H1 (cell line): ENCODE measurements around the gene SKIC8. TPM values are rescaled to one million over a fixed set of nuclear protein-coding genes. Genes with fewer than 3 reads are reported as not detected.

Experiments used
- CTCF ChIA-PET: fragments of 300-600 bp; sonication (Branson Sonifier 250); formaldehyde crosslinking; loops from one replicate; lab custom pipeline; 2021; ENCODE audit not compliant: partially characterized antibody; lab: Charles Lee
- POLR2A ChIA-PET: fragments of 300-600 bp; sonication (Branson Sonifier 250); formaldehyde crosslinking; loops from one replicate; lab custom pipeline; 2021; ENCODE audit warnings: inconsistent platforms; ENCODE audit not compliant: partially characterized antibody; lab: Charles Lee
- DNase-seq, 2 experiments: peaks; one replicate each; pipeline versions ENCODE4 v3.0.0 to v3.0.0-alpha.2; 2010 to 2022; ENCODE audit warnings: low spot score in 2 of 2, low read depth in 1 of 2, mixed read lengths in 1 of 2
- FAIRE-seq: peaks from 2 replicates; lab custom pipeline; 2011; peaks lifted over from hg19 to GRCh38; lab: Jason Lieb, UNC
- H2AFZ ChIP-seq: 2 replicates; pipeline ENCODE4 v1.8.1; 2012; ENCODE audit warnings: low read length, inconsistent platforms
- H2AK5ac ChIP-seq: 2 replicates; pipeline ENCODE4 v1.6.1; 2013; ENCODE audit warnings: low read depth, low read length
- H2BK120ac ChIP-seq: replicated peaks from 2 replicates; pipeline ENCODE3; 2013; ENCODE audit warnings: low read depth, low read length, inconsistent platforms
- H2BK12ac ChIP-seq: 2 replicates; pipeline ENCODE4 v1.6.1; 2013; ENCODE audit warnings: low read depth, low read length
- H2BK15ac ChIP-seq: 2 replicates; pipeline ENCODE4 v1.6.1; 2013; ENCODE audit warnings: low read length
- H2BK20ac ChIP-seq: 2 replicates; pipeline ENCODE4 v1.6.1; 2013; ENCODE audit warnings: low read length
- H2BK5ac ChIP-seq: 2 replicates; pipeline ENCODE4 v1.6.1; 2013; ENCODE audit warnings: low read depth, low read length
- H3K14ac ChIP-seq: 2 replicates; pipeline ENCODE4 v1.6.1; 2013; ENCODE audit warnings: inconsistent platforms; ENCODE audit not compliant: insufficient read length
- H3K18ac ChIP-seq: 2 replicates; pipeline ENCODE4 v1.6.1; 2013; ENCODE audit warnings: low read length; ENCODE audit errors: extremely low read depth
- H3K23ac ChIP-seq: 2 replicates; pipeline ENCODE4 v1.6.1; 2013; ENCODE audit warnings: inconsistent platforms; ENCODE audit not compliant: insufficient read length
- H3K23me2 ChIP-seq: 2 replicates; pipeline ENCODE4 v1.6.1; 2013; ENCODE audit warnings: low read depth, low read length
- H3K27ac ChIP-seq: 2 replicates; pipeline ENCODE4 v1.6.1; 2011; ENCODE audit warnings: low read depth, low read length, inconsistent platforms
- H3K27me3 ChIP-seq, 4 experiments: replicated peaks in 1 of 4; 1 replicate in 1 of 4; 2 replicates in 3 of 4; pipeline versions ENCODE4 v1.6.1 to v1.8.1; 2011 to 2013; ENCODE audit warnings: low read length in 3 of 4, mild to moderate bottlenecking in 3 of 4, inconsistent platforms in 2 of 4, mixed read lengths in 2 of 4, moderate library complexity in 1 of 4; ENCODE audit not compliant: control insufficient read depth in 3 of 4, insufficient read depth in 3 of 4; ENCODE audit errors: extremely low read depth in 1 of 4
- H3K36me3 ChIP-seq, 4 experiments: 2 replicates each; pipeline versions ENCODE4 v1.6.1 to v1.8.1; 2011 to 2013; ENCODE audit warnings: mild to moderate bottlenecking in 4 of 4, low read length in 3 of 4, moderate library complexity in 2 of 4, control low read depth in 1 of 4, inconsistent platforms in 1 of 4; ENCODE audit not compliant: insufficient read depth in 4 of 4, control insufficient read depth in 2 of 4
- H3K4ac ChIP-seq: replicated peaks from 2 replicates; pipeline ENCODE3; 2013; ENCODE audit warnings: low read length, low read depth, mixed read lengths, inconsistent platforms; ENCODE audit not compliant: insufficient read length
- H3K4me1 ChIP-seq, 4 experiments: replicated peaks in 1 of 4; 1 replicate in 1 of 4; 2 replicates in 3 of 4; pipeline versions ENCODE4 v1.6.1 to v1.8.1; 2011 to 2013; ENCODE audit warnings: low read length in 3 of 4, inconsistent platforms in 2 of 4, mixed read lengths in 1 of 4; ENCODE audit not compliant: insufficient read depth in 4 of 4, control insufficient read depth in 3 of 4
- H3K4me2 ChIP-seq, 2 experiments: 2 replicates each; pipeline versions ENCODE4 v1.6.1 to v1.8.1; 2011 to 2013; ENCODE audit warnings: low read depth in 2 of 2, low read length in 2 of 2, control low read depth in 1 of 2, inconsistent platforms in 1 of 2, mild to moderate bottlenecking in 1 of 2; ENCODE audit not compliant: insufficient read depth in 1 of 2
- H3K4me3 ChIP-seq, 4 experiments: fragments of 200-600, 300-600 bp in 1 of 4; sonication (generic), shearing (Covaris generic), sonication (Bioruptor Twin) in 1 of 4; 2 replicates each; pipeline versions ENCODE4 v1.5.1 to v1.8.1; 2011 to 2016; ENCODE audit warnings: low read length in 4 of 4, low read depth in 3 of 4, control low read depth in 2 of 4, inconsistent platforms in 2 of 4, mild to moderate bottlenecking in 2 of 4, mixed read lengths in 1 of 4, moderate library complexity in 1 of 4; ENCODE audit not compliant: insufficient read depth in 2 of 4; ENCODE audit errors: extremely low read depth in 1 of 4
- H3K56ac ChIP-seq: replicated peaks from 2 replicates; pipeline ENCODE3; 2013; ENCODE audit warnings: low read depth, mild to moderate bottlenecking, mixed read lengths, low read length, inconsistent platforms; ENCODE audit not compliant: insufficient read length
- H3K79me1 ChIP-seq: 2 replicates; pipeline ENCODE4 v1.6.1; 2013; ENCODE audit warnings: low read depth, low read length, control low read depth
- H3K79me2 ChIP-seq, 2 experiments: 2 replicates each; pipeline versions ENCODE4 v1.6.1 to v1.8.1; 2012 to 2013; ENCODE audit warnings: low read length in 2 of 2, mild to moderate bottlenecking in 2 of 2, inconsistent platforms in 1 of 2; ENCODE audit not compliant: insufficient read depth in 2 of 2, control insufficient read depth in 1 of 2
- H3K9ac ChIP-seq, 4 experiments: replicated peaks in 1 of 4; 1 replicate in 1 of 4; 2 replicates in 3 of 4; pipeline versions ENCODE4 v1.6.1 to v1.8.1; 2011 to 2013; ENCODE audit warnings: low read depth in 3 of 4, low read length in 3 of 4, control low read depth in 2 of 4, mild to moderate bottlenecking in 2 of 4, moderate library complexity in 2 of 4, inconsistent platforms in 1 of 4; ENCODE audit errors: extremely low read depth in 1 of 4
- H3K9me3 ChIP-seq, 2 experiments: 2 replicates each; pipeline versions ENCODE4 v1.6.1 to v1.8.1; 2012 to 2013; ENCODE audit warnings: mild to moderate bottlenecking in 2 of 2, moderate library complexity in 2 of 2, control low read depth in 1 of 2, inconsistent platforms in 1 of 2, low read depth in 1 of 2, low read length in 1 of 2, mixed read lengths in 1 of 2; ENCODE audit not compliant: insufficient read depth in 2 of 2
- H4K20me1 ChIP-seq, 2 experiments: replicated peaks in 1 of 2; 2 replicates each; pipeline versions ENCODE3 to v1.8.1; 2011 to 2013; ENCODE audit warnings: inconsistent platforms in 2 of 2, low read length in 2 of 2, mild to moderate bottlenecking in 1 of 2; ENCODE audit not compliant: insufficient read depth in 2 of 2, control insufficient read depth in 1 of 2
- H4K5ac ChIP-seq: 2 replicates; pipeline ENCODE4 v1.6.1; 2013; ENCODE audit warnings: low read length, low read depth, mixed read lengths, inconsistent platforms; ENCODE audit not compliant: insufficient read length
- H4K8ac ChIP-seq: 2 replicates; pipeline ENCODE4 v1.8.0; 2013; ENCODE audit warnings: mild to moderate bottlenecking, moderate library complexity, low read length, inconsistent platforms; ENCODE audit not compliant: insufficient read depth; ENCODE audit errors: extremely low read depth
- H4K91ac ChIP-seq: replicated peaks from 2 replicates; pipeline ENCODE3; 2013; ENCODE audit warnings: low read length, mixed read lengths, inconsistent platforms; ENCODE audit not compliant: insufficient read length
- EGR1 ChIP-seq: IDR thresholded peaks from 2 replicates; pipeline ENCODE4 v1.6.1; 2011; ENCODE audit warnings: low read depth, low read length, borderline replicate concordance
- EP300 ChIP-seq, 2 experiments: IDR thresholded peaks; 1 replicate in 1 of 2; 2 replicates in 1 of 2; pipeline ENCODE4 v1.6.1; 2011 to 2012; ENCODE audit warnings: low read depth in 2 of 2, low read length in 2 of 2, mild to moderate bottlenecking in 2 of 2, borderline replicate concordance in 1 of 2, inconsistent platforms in 1 of 2, moderate library complexity in 1 of 2
- JUN ChIP-seq: IDR thresholded peaks from 2 replicates; pipeline ENCODE4 v1.6.1; 2011; ENCODE audit warnings: low read depth, mild to moderate bottlenecking, improper control_type of control experiment, low read length
- JUND ChIP-seq: IDR thresholded peaks from 2 replicates; pipeline ENCODE4 v1.6.1; 2011; ENCODE audit warnings: mild to moderate bottlenecking, improper control_type of control experiment, low read length
- MAFK ChIP-seq: IDR thresholded peaks from 2 replicates; pipeline ENCODE4 v1.6.1; 2012; ENCODE audit warnings: low read depth, mild to moderate bottlenecking, improper control_type of control experiment, low read length
- RAD21 ChIP-seq, 2 experiments: IDR thresholded peaks in 1 of 2; conservative IDR thresholded peaks in 1 of 2; 2 replicates each; pipeline ENCODE4 v1.6.1; 2011; ENCODE audit warnings: low read depth in 2 of 2, low read length in 2 of 2, improper control_type of control experiment in 1 of 2, inconsistent platforms in 1 of 2, mild to moderate bottlenecking in 1 of 2, moderate library complexity in 1 of 2
- RXRA ChIP-seq: IDR thresholded peaks from 2 replicates; pipeline ENCODE4 v1.6.1; 2011; ENCODE audit warnings: low read depth, mild to moderate bottlenecking, low read length, moderate library complexity; ENCODE audit not compliant: insufficient read depth
- SIRT6 ChIP-seq: IDR thresholded peaks from one replicate; pipeline ENCODE4 v1.7.1; 2012; ENCODE audit warnings: low read length, inconsistent platforms
- SP4 ChIP-seq: IDR thresholded peaks from 2 replicates; pipeline ENCODE4 v1.6.1; 2012; ENCODE audit warnings: low read length, inconsistent platforms
- TAF1 ChIP-seq: IDR thresholded peaks from 2 replicates; pipeline ENCODE4 v1.6.1; 2011; ENCODE audit warnings: mild to moderate bottlenecking, low read depth, low read length
- WGBS, 2 experiments: shearing (Covaris generic) in 1 of 2; methylation state at CpG; one replicate each; pipeline versions ENCODE4 v1.1.6 to v1.1.7; 2013 to 2015; ENCODE audit warnings: low lambda C conversion rate in 2 of 2, mixed read lengths in 2 of 2, inconsistent platforms in 1 of 2, low coverage in 1 of 2, missing lambda C conversion rate in 1 of 2; ENCODE audit not compliant: insufficient replicate concordance in 2 of 2, insufficient coverage in 1 of 2, insufficient read length in 1 of 2; ENCODE audit errors: extremely low coverage in 1 of 2, missing lambda C conversion rate in 1 of 2; 5-methylcytosine and 5-hydroxymethylcytosine counted together
- polyA plus RNA-seq, 7 experiments: library from polyadenylated mRNA; depleted of rRNA in 3 of 7; stranded (reverse) in 5 of 7; unstranded in 2 of 7; fragments of >200 nt in 5 of 7; fragments of 200-250 nt in 2 of 7; gene quantifications; 1 replicate in 5 of 7; 2 replicates in 1 of 7; 4 replicates in 1 of 7; pipeline versions ENCODE4 v1.2.1 to v1.2.3, GENCODE V29; 2011 to 2013; ENCODE audit warnings: missing spikeins in 2 of 7, mixed read lengths in 2 of 7
- total RNA-seq: library from RNA; stranded (reverse); fragmentation: NEBNext Ultra II Directional; extraction: Animal tissue kit (Norgen Biotek cat#: 25700); gene quantifications from 2 replicates; pipeline ENCODE4 v1.2.1, GENCODE V29; 2021
- TF ChIP-seq, protein P1 (sequence below): IDR thresholded peaks from 2 replicates; pipeline ENCODE4 v1.6.1; 2011; ENCODE audit warnings: low read length, improper control_type of control experiment

The SKIC8 gene
- total and polyA plus RNA-seq, 2 of the 8 experiments (the other 6 are each of a cell fraction or from before 2014, with no cell fraction given), result 44.2 to 77.7 TPM

DNA sequence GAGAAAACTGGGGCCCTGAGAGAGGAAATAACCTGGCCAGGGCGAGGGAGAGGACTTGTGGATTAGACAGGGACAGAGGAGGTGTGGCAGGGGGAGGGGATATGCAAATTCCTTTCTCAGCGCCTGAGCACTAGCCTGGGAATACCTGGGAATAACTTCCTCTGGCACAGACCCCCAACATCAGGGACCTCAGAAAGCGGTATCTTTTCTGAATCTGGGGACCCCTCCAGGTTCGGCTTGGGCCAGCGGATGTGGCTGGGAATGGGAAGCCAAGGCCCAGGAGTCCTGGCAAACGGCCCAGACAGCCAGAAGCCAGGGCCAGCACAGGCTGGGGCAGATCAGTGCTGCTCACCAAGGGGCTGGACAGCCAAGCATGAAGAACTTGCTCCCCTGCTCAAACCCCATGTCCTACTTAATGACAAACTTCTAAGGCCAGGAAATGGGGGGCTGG is 55.9 kb downstream of the SKIC8 start:
- no peak overlapping the region for H2AK5ac ChIP-seq
- no peak overlapping the region for H4K8ac ChIP-seq
- H3K23me2 ChIP-seq, result no peaks in the 10 kb centered on the region
- H3K27me3 ChIP-seq, result no peaks in the 10 kb centered on the region
- no peak overlapping the region for H3K27ac ChIP-seq
- H3K18ac ChIP-seq, result peak overlapping the region; percentile 52; the same call in 1 of the 2 replicates
- H4K5ac ChIP-seq, result no peak overlapping the region
- ChIA-PET POLR2A (no interaction called here), CTCF (interaction anchor here (0.7 to 16.2 kb wide), 16 partner anchors 8 to 665 kb away, joined by 3 to 285 read pairs (median 5); partner anchors contain the start of gene ACSBG1)
- H4K91ac ChIP-seq, result no peak overlapping the region
- H3K9ac ChIP-seq, result no peak overlapping the region
- H3K36me3 ChIP-seq, result no peaks in the 10 kb centered on the region
- H4K20me1 ChIP-seq, result no peaks in the 10 kb centered on the region
- no peaks in the 10 kb centered on the region for H3K79me1 ChIP-seq
- peak overlapping the region; percentile 84; the same call in 1 of the 2 replicates for H2AFZ ChIP-seq
- H2BK12ac ChIP-seq, result 0 out of 2 replicates have a peak overlapping the region, but pooled peaks have one; percentile 68
- H3K56ac ChIP-seq, result no peak overlapping the region
- H3K4me2 ChIP-seq, result 0 out of 4 replicates have a peak overlapping the region, but pooled peaks of 1 of the 2 experiments have one; percentile 3
- no peaks in the 10 kb centered on the region for H3K9me3 ChIP-seq
- no peak overlapping the region for H3K4ac ChIP-seq
- peak overlapping the region; percentile 56; the same call in 1 of the 2 replicates for H2BK5ac ChIP-seq
- H3K14ac ChIP-seq, result no peak overlapping the region
- H3K4me3 ChIP-seq, result no peak overlapping the region
- no peak overlapping the region for H3K23ac ChIP-seq
- no peaks in the 10 kb centered on the region for H3K79me2 ChIP-seq
- TF ChIP-seq SP4 (no peak), RXRA (no peak), SIRT6 (no peak), JUND (no peak), RAD21 (IDR thresholded peaks at IDR 0.05 in 1 of 2, conservative IDR thresholded peaks at IDR 0.05 in 1 of 2; ENCODE audit: low read depth in 2 of 2, low read length in 2 of 2) (no peak), JUN (no peak), TAF1 (no peak), EP300 (IDR thresholded peaks at IDR 0.05; ENCODE audit: borderline replicate concordance in 1 of 2, low read depth in 2 of 2, low read length in 2 of 2) (no peak), EGR1 (no peak), MAFK (no peak)
- TF ChIP-seq, protein P1, sequence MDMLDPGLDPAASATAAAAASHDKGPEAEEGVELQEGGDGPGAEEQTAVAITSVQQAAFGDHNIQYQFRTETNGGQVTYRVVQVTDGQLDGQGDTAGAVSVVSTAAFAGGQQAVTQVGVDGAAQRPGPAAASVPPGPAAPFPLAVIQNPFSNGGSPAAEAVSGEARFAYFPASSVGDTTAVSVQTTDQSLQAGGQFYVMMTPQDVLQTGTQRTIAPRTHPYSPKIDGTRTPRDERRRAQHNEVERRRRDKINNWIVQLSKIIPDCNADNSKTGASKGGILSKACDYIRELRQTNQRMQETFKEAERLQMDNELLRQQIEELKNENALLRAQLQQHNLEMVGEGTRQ, result no peak
- no peak overlapping the region for H2BK120ac ChIP-seq
- H3K4me1 ChIP-seq, result peaks cover 0 to 8% (median 5%) of the 10 kb centered on the region in 4 experiments; a peak in 6 of 7 replicates
- WGBS, 2 experiments, result 63% methylated on average over 6 of the region's 6 CpGs; no CpG with 5 or more reads in 1 of the 2 experiments
- FAIRE-seq (no peak), DNase-seq (peak in 1 of 2 experiments; percentile 72)
- H2BK20ac ChIP-seq, result peak overlapping the region; percentile 90; the same call in 1 of the 2 replicates
- no peak overlapping the region for H2BK15ac ChIP-seq
